Endodermal cell (in vitro differentiated cells): ENCODE data around the gene RALGPS1. TPM values are rescaled to one million over a fixed set of nuclear protein-coding genes. Genes with fewer than 3 reads are reported as not detected.

Experiments
- DNase-seq: peaks from one replicate; pipeline ENCODE4 v3.0.0-alpha.2; 2017
- H3K27ac ChIP-seq: 2 replicates; pipeline ENCODE4 v1.5.1; 2013; ENCODE audit warnings: mild to moderate bottlenecking, low read depth, low read length, moderate library complexity
- H3K27me3 ChIP-seq: 2 replicates; pipeline ENCODE4 v1.6.1; 2013; ENCODE audit warnings: mild to moderate bottlenecking, low read length, moderate library complexity; ENCODE audit not compliant: insufficient read depth, control insufficient read depth, poor library complexity, severe bottlenecking
- H3K36me3 ChIP-seq: 2 replicates; pipeline ENCODE4 v1.7.0; 2013; ENCODE audit warnings: mild to moderate bottlenecking, low read length, moderate library complexity; ENCODE audit not compliant: control insufficient read depth, insufficient read depth
- H3K4me1 ChIP-seq: one replicate; pipeline ENCODE4 v1.7.0; 2013; ENCODE audit warnings: low read length; ENCODE audit not compliant: control insufficient read depth, insufficient read depth
- H3K4me3 ChIP-seq: 2 replicates; pipeline ENCODE4 v1.5.1; 2013; ENCODE audit warnings: mild to moderate bottlenecking, low read length, moderate library complexity
- H3K9ac ChIP-seq: 2 replicates; pipeline ENCODE4 v1.6.1; 2013; ENCODE audit warnings: mild to moderate bottlenecking, low read length, moderate library complexity; ENCODE audit not compliant: poor library complexity, severe bottlenecking; ENCODE audit errors: extremely low read depth
- H3K9me3 ChIP-seq: 2 replicates; pipeline ENCODE4 v1.6.1; 2013; ENCODE audit warnings: mild to moderate bottlenecking, low read length, moderate library complexity; ENCODE audit not compliant: control insufficient read depth
- H3K27ac Mint-ChIP-seq: 2 replicates; pipeline ENCODE4 v1.8.0; 2020; ENCODE audit warnings: mixed read lengths
- H3K27me3 Mint-ChIP-seq: 2 replicates; pipeline ENCODE4 v1.8.0; 2021; ENCODE audit warnings: mild to moderate bottlenecking, mixed read lengths; ENCODE audit not compliant: insufficient read depth
- H3K36me3 Mint-ChIP-seq: 2 replicates; pipeline ENCODE4 v1.8.0; 2020; ENCODE audit warnings: low read depth, mixed read lengths
- H3K4me1 Mint-ChIP-seq: 2 replicates; pipeline ENCODE4 v1.8.0; 2020; ENCODE audit warnings: mixed read lengths
- H3K4me3 Mint-ChIP-seq: 2 replicates; pipeline ENCODE4 v1.8.0; 2020; ENCODE audit warnings: mild to moderate bottlenecking, moderate library complexity, mixed read lengths
- H3K9me3 Mint-ChIP-seq: 2 replicates; pipeline ENCODE4 v1.8.0; 2020; ENCODE audit warnings: mild to moderate bottlenecking, mixed read lengths
- CTCF ChIP-seq: fragments of 200-600 bp; sonication (generic); conservative IDR thresholded peaks from 2 replicates; pipeline ENCODE4 v1.5.0; 2021; ENCODE audit warnings: antibody characterized with exemption, mild to moderate bottlenecking
- WGBS, 2 experiments: methylation state at CpG; one replicate each; pipeline versions ENCODE4 v1.1.5 to v1.1.7; 2013; ENCODE audit warnings: missing lambda C conversion rate in 2 of 2, mixed read lengths in 1 of 2; ENCODE audit not compliant: insufficient coverage in 1 of 2, insufficient read length in 1 of 2; 5-methylcytosine and 5-hydroxymethylcytosine counted together
- total RNA-seq, 2 donors: library from RNA; stranded (reverse); fragmentation: NEBNext Ultra II Directional in 1 of 2; extraction: Animal tissue kit (Norgen Biotek cat#: 25700) in 1 of 2; gene quantifications; 2 replicates in 1 of 2; 3 replicates in 1 of 2; pipeline ENCODE4 v1.2.1, GENCODE V29; 2021

Gene RALGPS1
- total RNA-seq, 2 donors from 2014 or later = 23.3 to 25.0 TPM

GRCh38 chr9:127263664-127264063 lies 349.1 kb downstream of the RALGPS1 start:
- peaks cover 4% of the 10 kb centered on the region for H3K4me1 Mint-ChIP-seq
- no peaks in the 10 kb centered on the region for H3K27me3 Mint-ChIP-seq
- no peaks in the 10 kb centered on the region for H3K4me1 ChIP-seq

GRCh38 chr9:127264462-127265219 lies 350.1 kb downstream of the RALGPS1 start, which contains the start of gene GARNL3:
TSS of gene GARNL3 (plus strand) at chr9:127264774. CDS start at chr9:127264878, 104 bp downstream.
- Histone ChIP-seq H3K36me3 (no peaks in the 10 kb centered on the region), H3K27me3 (no peaks in the 10 kb centered on the region), H3K4me3 (no peak within 1 kb of the TSS), H3K9ac (no peak within 1 kb of the TSS), H3K27ac (no peak within 1 kb of the TSS), H3K4me1 (no peaks in the 10 kb centered on the region), H3K9me3 (no peaks in the 10 kb centered on the region)
- no peaks in the 10 kb centered on the region for H3K4me1 Mint-ChIP-seq
- DNase-seq = peak; percentile 55
- no peaks in the 10 kb centered on the region for H3K27me3 Mint-ChIP-seq
- no peak for TF ChIP-seq CTCF
- peak within 1 kb of the TSS; percentile 58 for H3K27ac Mint-ChIP-seq
- H3K36me3 Mint-ChIP-seq = no peaks in the 10 kb centered on the region
- 67 to 72% methylated on average over 7 to 8 of the region's 8 CpGs for WGBS, 2 experiments
- H3K9me3 Mint-ChIP-seq = no peaks in the 10 kb centered on the region
- no peak within 1 kb of the TSS for H3K4me3 Mint-ChIP-seq

More at GRCh38 chr9:127263664-127264063, 349.1 kb downstream of the RALGPS1 start:
- H3K27ac Mint-ChIP-seq = no peak overlapping the region
- Histone ChIP-seq H3K27me3 (no peaks in the 10 kb centered on the region), H3K9me3 (no peaks in the 10 kb centered on the region), H3K4me3 (no peak overlapping the region), H3K27ac (no peak overlapping the region), H3K9ac (no peak overlapping the region), H3K36me3 (no peaks in the 10 kb centered on the region)
- no peak for DNase-seq
- no peak overlapping the region for H3K4me3 Mint-ChIP-seq
- H3K9me3 Mint-ChIP-seq = no peaks in the 10 kb centered on the region
- TF ChIP-seq CTCF = no peak
- H3K36me3 Mint-ChIP-seq = no peaks in the 10 kb centered on the region

GRCh38 chr9:127267793-127268525 lies 353.4 kb downstream of the RALGPS1 start:
- H3K4me3 ChIP-seq = no peak overlapping the region
- H3K27ac Mint-ChIP-seq = no peak overlapping the region

More at GRCh38 chr9:127267793-127268525, 353.4 kb downstream of the RALGPS1 start:
- Mint-ChIP-seq H3K4me3 (no peak overlapping the region), H3K36me3 (no peaks in the 10 kb centered on the region), H3K27me3 (no peaks in the 10 kb centered on the region), H3K9me3 (no peaks in the 10 kb centered on the region), H3K4me1 (no peaks in the 10 kb centered on the region)
- Histone ChIP-seq H3K36me3 (no peaks in the 10 kb centered on the region), H3K4me1 (no peaks in the 10 kb centered on the region), H3K27ac (no peak overlapping the region), H3K27me3 (no peaks in the 10 kb centered on the region), H3K9ac (no peak overlapping the region), H3K9me3 (no peaks in the 10 kb centered on the region)
- 81 to 89% methylated on average over 3 to 5 of the region's 5 CpGs for WGBS, 2 experiments
- TF ChIP-seq CTCF = no peak
- DNase-seq = no peak
